Spleen (tissue), 11 donors: Measurements from ENCODE around the gene ARNT2. TPM values are rescaled to one million over a fixed set of nuclear protein-coding genes. Genes with fewer than 3 reads are reported as not detected.

Experiments used
- DNase-seq: peaks from one replicate; pipeline ENCODE4 v3.0.0-alpha.2; 2020
- H3K27ac ChIP-seq, 8 donors: fragments of 200-600 bp; sonication (generic) in 7 of 8; 1 replicate in 4 of 8; 2 replicates in 4 of 8; pipeline versions ENCODE4 v1.5.0 to v1.8.0; 2016 to 2021; ENCODE audit warnings: inconsistent platforms in 4 of 8, mild to moderate bottlenecking in 4 of 8, moderate library complexity in 1 of 8
- H3K27me3 ChIP-seq, 7 donors: fragments of 200-600 bp; sonication (generic) in 6 of 7; replicated peaks in 1 of 7; 1 replicate in 4 of 7; 2 replicates in 3 of 7; pipeline versions ENCODE4 v1.5.0 to v1.8.0; 2016 to 2021; ENCODE audit warnings: inconsistent platforms in 3 of 7, mild to moderate bottlenecking in 1 of 7
- H3K36me3 ChIP-seq, 6 donors: fragments of 200-600 bp; sonication (generic) in 5 of 6; 1 replicate in 4 of 6; 2 replicates in 2 of 6; pipeline versions ENCODE4 v1.5.0 to v1.8.0; 2016 to 2021; ENCODE audit warnings: inconsistent platforms in 2 of 6
- H3K4me1 ChIP-seq, 6 donors: fragments of 200-600 bp; sonication (generic) in 5 of 6; 1 replicate in 3 of 6; 2 replicates in 3 of 6; pipeline versions ENCODE4 v1.5.0 to v1.8.0; 2016 to 2021; ENCODE audit warnings: inconsistent platforms in 3 of 6
- H3K4me3 ChIP-seq, 8 donors: fragments of 200-600 bp; sonication (generic) in 7 of 8; 1 replicate in 4 of 8; 2 replicates in 4 of 8; pipeline versions ENCODE4 v1.5.0 to v1.8.0; 2016 to 2021; ENCODE audit warnings: inconsistent platforms in 4 of 8, mild to moderate bottlenecking in 4 of 8, moderate library complexity in 2 of 8
- H3K9me3 ChIP-seq, 8 donors: fragments of 200-600 bp; sonication (generic) in 7 of 8; 1 replicate in 4 of 8; 2 replicates in 4 of 8; pipeline versions ENCODE4 v1.5.0 to v1.8.0; 2016 to 2021; ENCODE audit warnings: inconsistent platforms in 4 of 8
- CTCF ChIP-seq, 11 experiments: fragments of 200-600 bp in 7 of 11; fragments of 450-650 bp in 4 of 11; sonication (generic) in 4 of 11; IDR thresholded peaks in 8 of 11; conservative IDR thresholded peaks in 3 of 11; 1 replicate in 7 of 11; 2 replicates in 4 of 11; pipeline versions ENCODE4 v1.4.0 to v1.8.0; 2016 to 2021; ENCODE audit warnings: antibody characterized with exemption in 11 of 11, inconsistent platforms in 4 of 11, mild to moderate bottlenecking in 1 of 11
- POLR2A ChIP-seq, 3 donors: fragments of 450-650 bp; IDR thresholded peaks; one replicate each; pipeline ENCODE4 v1.5.1; 2017; ENCODE audit warnings: antibody characterized with exemption in 3 of 3, mild to moderate bottlenecking in 1 of 3
- POLR2AphosphoS5 ChIP-seq, 3 donors: sonication (generic); formaldehyde crosslinking; IDR thresholded peaks; one replicate each; pipeline ENCODE4 v1.5.1; 2017; ENCODE audit warnings: antibody characterized with exemption in 3 of 3
- WGBS, 5 donors: extraction: QIAGEN DNeasy Blood & Tissue Kit in 3 of 5; methylation state at CpG; one replicate each; pipeline versions ENCODE4 v1.1.5 to v1.1.7; 2013 to 2018; 5-methylcytosine and 5-hydroxymethylcytosine counted together
- intact Hi-C: fragments of 100-400 bp; cut with DNase I; formaldehyde crosslinking; loops from one replicate; pipeline ENCODE4 v1.15.0; 2023; ENCODE audit warnings: low total_unique reads
- polyA plus RNA-seq, 3 donors: library from polyadenylated mRNA; stranded (reverse); fragments of 200-250 nt; gene quantifications; one replicate each; pipeline ENCODE4 v1.2.1, GENCODE V29; 2013
- total RNA-seq, 7 donors: library from RNA; depleted of rRNA in 3 of 7; stranded (reverse); fragments of >200 nt in 3 of 7; fragmentation: NEBNext Ultra II Directional in 4 of 7; extraction: Animal tissue kit (Norgen Biotek cat#: 25700) in 4 of 7; gene quantifications; one replicate each; pipeline versions ENCODE4 v1.1.0 to v1.2.1, GENCODE V29; 2016 to 2021
- donor health status: healthy with polysubstance abuse.
- donor health status: DM: no; HTN: no; CAD: no; lungs with moderate emphysema.
- donor health status: DM: no; HTN: no; CAD: no.
- donor health status: Bipolar disorder and iron deficiency.
- donor health status: healthy.
- donor health status: DM: no; HTN: no; CAD: no.
- donor health status: DM: yes; HTN: yes; CAD: no.

Gene ARNT2
- total and polyA plus RNA-seq, 10 donors, result 1.9 to 12.3 (median 9.1) TPM

GRCh38 chr15:80600626-80601025 is 196.4 kb downstream of the ARNT2 start:
- TF ChIP-seq CTCF (IDR thresholded peaks at IDR 0.05 in 8 of 11, conservative IDR thresholded peaks at IDR 0.05 in 3 of 11), result no peak
- no peak for TF ChIP-seq POLR2A (IDR thresholded peaks at IDR 0.05)
- no peak for TF ChIP-seq POLR2AphosphoS5 (IDR thresholded peaks at IDR 0.05)
- Histone ChIP-seq H3K27me3 (peaks cover 0 to 3% (median 0%) of the 10 kb centered on the region in 7 donors), H3K4me1 (no peaks in the 10 kb centered on the region), H3K9me3 (no peaks in the 10 kb centered on the region), H3K4me3 (no peak overlapping the region), H3K36me3 (no peaks in the 10 kb centered on the region), H3K27ac (no peak overlapping the region)
- intact Hi-C loops, result no loop called here
- DNase-seq, result no peak
- WGBS, 5 donors, result 88 to 97% (median 91%) methylated on average over 3 of the region's 3 CpGs

GRCh38 chr15:80601256-80601655 is 197.1 kb downstream of the ARNT2 start:
- 76 to 84% (median 80%) methylated on average over 4 of the region's 4 CpGs for WGBS, 5 donors
- Histone ChIP-seq H3K4me1 (no peaks in the 10 kb centered on the region), H3K4me3 (no peak overlapping the region), H3K27me3 (peaks cover 0 to 8% (median 0%) of the 10 kb centered on the region in 7 donors), H3K27ac (no peak overlapping the region), H3K9me3 (no peaks in the 10 kb centered on the region), H3K36me3 (no peaks in the 10 kb centered on the region)
- intact Hi-C loops, result no loop called here
- DNase-seq, result no peak
- TF ChIP-seq POLR2AphosphoS5 (IDR thresholded peaks at IDR 0.05), result no peak
- no peak for TF ChIP-seq CTCF (IDR thresholded peaks at IDR 0.05 in 8 of 11, conservative IDR thresholded peaks at IDR 0.05 in 3 of 11)
- TF ChIP-seq POLR2A (IDR thresholded peaks at IDR 0.05), result no peak

GRCh38 chr15:80604583-80605575 is 200.7 kb downstream of the ARNT2 start:
- WGBS, 5 donors, result 81 to 91% (median 89%) methylated on average over 14 of the region's 14 CpGs
- intact Hi-C loops, result no loop called here

More at GRCh38 chr15:80604583-80605575, 200.7 kb downstream of the ARNT2 start:
- peaks cover 0 to 15% (median 0%) of the 10 kb centered on the region in 6 donors for H3K4me1 ChIP-seq
- no peak overlapping the region for H3K4me3 ChIP-seq
- H3K9me3 ChIP-seq, result no peaks in the 10 kb centered on the region
- no peaks in the 10 kb centered on the region for H3K36me3 ChIP-seq
- no peak overlapping the region for H3K27ac ChIP-seq
- TF ChIP-seq POLR2A (IDR thresholded peaks at IDR 0.05) (no peak), POLR2AphosphoS5 (IDR thresholded peaks at IDR 0.05) (no peak), CTCF (IDR thresholded peaks at IDR 0.05 in 8 of 11, conservative IDR thresholded peaks at IDR 0.05 in 3 of 11) (no peak)
- peaks cover 0 to 12% (median 0%) of the 10 kb centered on the region in 7 donors for H3K27me3 ChIP-seq
- DNase-seq, result no peak
